ENCODE results near the gene TTC21A.

TTC21A gene

GRCh38 chr3:39137991-39138803 is 30.7 kb downstream of the TTC21A start:
- no peak for DNase-seq

GRCh38 chr3:39138804-39139415 is 31.4 kb downstream of the TTC21A start:
- no peak for DNase-seq

- no peak for DNase-seq
Observed at GRCh38 chr3:39139442-39139841, 32.0 kb downstream of the TTC21A start.

- DNase-seq, result no peak
Observed at GRCh38 chr3:39140341-39140971, 33.0 kb downstream of the TTC21A start.

GRCh38 chr3:39141171-39141995 is 33.9 kb downstream of the TTC21A start:
- no peak for DNase-seq

- no peak for DNase-seq
Observed at GRCh38 chr3:39142067-39142466, 34.6 kb downstream of the TTC21A start.

- DNase-seq, result no peak
Observed at GRCh38 chr3:39143051-39143885, 35.8 kb downstream of the TTC21A start.

GRCh38 chr3:39144095-39144747 is 36.7 kb downstream of the TTC21A start:
- no peak for DNase-seq

GRCh38 chr3:39144748-39145380 is 37.4 kb downstream of the TTC21A start:
- no peak for DNase-seq

GRCh38 chr3:39146083-39146501 is 38.6 kb downstream of the TTC21A start:
- no peak for DNase-seq

- DNase-seq, result peak; percentile 69
Observed at GRCh38 chr3:39146611-39147591, 39.4 kb downstream of the TTC21A start.

- no peak for DNase-seq
Observed at GRCh38 chr3:39147711-39148434, 40.4 kb downstream of the TTC21A start.

GRCh38 chr3:39148435-39149058 is 41.1 kb downstream of the TTC21A start:
- no peak for DNase-seq

- no peak for DNase-seq
Observed at GRCh38 chr3:39149059-39149455, 41.6 kb downstream of the TTC21A start.

GRCh38 chr3:39149498-39150147 is 42.1 kb downstream of the TTC21A start:
- no peak for DNase-seq

- DNase-seq, result no peak
Observed at GRCh38 chr3:39150148-39150802, 42.8 kb downstream of the TTC21A start.

- DNase-seq, result no peak
Observed at GRCh38 chr3:39150803-39151631, 43.5 kb downstream of the TTC21A start.
